GM21717 (cell line): ENCODE results near the gene HOXA3.

Experiments
- ATAC-seq: cut with Tn5 transposase; IDR thresholded peaks from one replicate; pipeline ENCODE4 v1.9.1; 2021; ENCODE audit warnings: mild to moderate bottlenecking, moderate library complexity; ENCODE audit not compliant: unreplicated experiment

Gene HOXA3

DNA sequence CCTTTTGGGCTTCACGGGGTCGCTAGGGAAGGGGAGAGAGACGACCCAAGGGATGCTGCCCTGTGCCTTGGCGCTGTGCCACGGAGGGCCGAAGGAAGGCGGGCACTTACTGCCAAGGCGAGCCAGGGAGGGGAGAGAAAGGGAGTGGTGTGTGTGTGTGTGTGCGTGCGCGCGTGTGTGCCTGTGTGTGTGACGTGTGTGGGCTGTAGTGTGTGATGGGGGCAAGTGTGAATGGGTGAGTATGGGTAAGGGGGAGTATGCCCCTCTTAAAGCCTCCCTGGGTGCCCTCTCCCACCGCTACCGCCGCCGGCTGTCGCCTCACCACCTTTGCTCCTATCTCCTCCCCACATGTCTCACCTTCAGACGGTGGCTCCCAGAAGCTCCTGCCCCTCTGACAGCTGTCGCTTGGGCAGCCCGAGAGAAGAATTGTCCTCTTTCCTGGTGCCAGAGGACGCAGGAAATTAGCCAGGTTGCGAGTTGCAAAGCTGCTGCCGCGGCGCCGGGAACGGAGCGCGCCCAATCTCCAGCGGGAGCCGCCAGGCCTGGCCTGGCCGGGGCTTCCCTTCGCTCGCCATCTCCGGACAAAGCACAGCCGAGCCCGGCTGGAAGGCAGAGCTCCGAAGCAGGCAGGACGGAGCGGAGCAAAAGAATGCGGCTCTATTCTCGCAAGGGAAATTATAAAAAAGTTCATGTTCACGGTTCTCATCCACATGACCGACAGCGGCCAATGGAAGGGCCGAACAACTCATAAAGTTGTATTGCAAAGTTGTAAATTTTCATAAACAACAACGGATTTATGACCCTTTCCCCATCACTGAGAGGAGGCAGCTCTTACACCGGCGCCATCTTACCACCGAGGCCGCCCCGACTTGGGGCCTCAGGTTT, at the start of gene HOXA3:
Gene HOXA3, minus strand, starts transcription at position 653 of the 885 bp plus-strand sequence. CDS start 41,943 bp downstream, outside the sequence.
- no peak for ATAC-seq

GRCh38 chr7:27201580-27202017, 49.2 kb upstream of the HOXA3 start:
- ATAC-seq: no peak

- ATAC-seq: no peak
Measured at GRCh38 chr7:27200761-27201579, 48.6 kb upstream of the HOXA3 start.

GRCh38 chr7:27199849-27200760, 47.7 kb upstream of the HOXA3 start, which contains the start of gene HOXA13:
Gene HOXA13 (minus strand): TSS chr7:27200091. CDS start chr7:27200077, 14 bp downstream.
- ATAC-seq: no peak

DNA sequence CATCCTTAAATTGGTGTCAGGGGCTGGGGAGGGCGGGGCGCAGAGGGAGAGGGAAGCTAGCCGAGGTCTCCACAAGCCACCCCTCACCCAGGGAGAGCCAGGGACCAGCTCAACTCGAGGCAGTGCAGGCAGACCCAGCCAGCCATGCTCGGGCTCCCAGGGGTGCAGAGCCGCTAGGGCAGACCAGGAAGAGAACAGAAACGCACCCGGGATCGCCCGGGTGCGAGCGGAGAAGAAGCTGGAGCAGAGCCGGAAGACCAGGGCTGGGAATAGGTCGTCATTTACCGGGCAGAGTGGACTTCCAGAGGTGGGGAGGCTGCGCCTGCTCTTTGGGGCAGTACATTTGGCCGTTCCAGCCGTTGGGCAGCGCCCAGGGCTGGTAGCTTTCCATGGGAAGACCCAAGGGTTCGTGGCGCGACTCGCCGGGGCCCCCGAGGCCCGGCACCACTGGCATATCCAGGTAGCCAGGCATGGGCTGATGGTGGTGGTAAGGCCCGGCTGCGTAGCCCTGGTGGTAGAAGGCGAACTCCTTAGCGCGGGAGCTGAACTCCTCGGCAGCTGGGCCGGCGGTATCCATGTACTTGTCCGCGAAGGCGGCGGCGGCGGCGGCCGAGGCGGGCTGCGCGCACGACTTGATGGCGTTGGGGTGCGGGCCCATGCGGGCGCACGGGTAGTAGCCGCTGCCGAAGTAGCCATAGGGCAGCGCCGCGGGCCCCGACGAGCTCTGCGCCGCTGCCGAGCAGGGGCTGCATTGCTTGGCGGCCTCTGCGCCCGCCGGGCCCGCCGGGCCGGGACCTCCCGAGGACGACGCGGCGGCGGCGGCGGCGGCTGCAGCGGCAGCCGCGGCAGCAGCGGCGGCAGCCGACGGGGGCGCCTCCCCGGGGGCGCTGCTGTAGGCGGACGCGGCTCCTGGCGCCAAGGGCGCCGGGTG, 46.8 kb upstream of the HOXA3 start:
- no peak for ATAC-seq

- no peak for ATAC-seq
Measured at GRCh38 chr7:27198138-27198841, 45.9 kb upstream of the HOXA3 start.

- ATAC-seq: no peak
Measured at GRCh38 chr7:27197137-27198042, 45.0 kb upstream of the HOXA3 start.

DNA sequence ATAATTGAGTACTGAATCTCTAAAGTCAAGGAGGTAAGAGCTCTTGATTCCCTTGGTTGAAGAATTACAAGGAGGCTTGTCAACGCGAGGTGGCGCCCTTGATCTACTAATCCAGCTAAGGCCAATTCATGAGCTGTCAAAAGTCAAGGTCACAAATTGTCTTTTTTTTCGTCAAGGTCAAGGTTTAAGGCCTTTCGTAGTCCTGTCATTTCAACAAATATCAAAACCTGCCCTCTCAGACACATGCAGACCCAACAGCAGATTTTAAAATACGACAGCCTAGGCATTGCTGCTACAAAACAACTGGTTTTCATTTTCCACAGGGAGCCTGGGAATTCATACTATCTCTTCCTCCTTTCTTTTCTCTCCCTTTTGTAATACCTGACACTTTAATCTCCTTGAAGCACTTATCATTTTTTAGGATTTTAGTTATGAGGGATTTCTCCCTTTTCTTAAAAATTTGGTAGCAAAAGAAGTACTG, 43.9 kb upstream of the HOXA3 start:
- no peak for ATAC-seq

- ATAC-seq: no peak
Measured at GRCh38 chr7:27194686-27195379, 42.5 kb upstream of the HOXA3 start.

DNA sequence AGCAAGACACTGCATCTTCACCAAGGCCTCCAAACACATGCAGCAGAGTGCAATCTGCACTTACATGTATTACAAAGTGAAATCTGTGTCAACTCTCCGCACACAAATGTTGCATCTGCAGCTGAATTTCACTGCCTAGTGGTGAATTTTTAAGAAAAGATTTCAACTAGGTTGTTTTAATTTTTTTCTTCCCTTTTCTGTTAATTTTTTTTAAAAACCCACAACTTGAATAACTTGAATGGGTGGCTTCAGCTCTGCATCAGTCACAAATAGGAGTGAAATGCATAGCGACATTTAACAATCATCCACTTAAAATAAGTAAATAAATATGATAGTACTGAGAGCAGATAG, 41.6 kb upstream of the HOXA3 start:
- no peak for ATAC-seq

GRCh38 chr7:27193335-27194001, 41.1 kb upstream of the HOXA3 start:
- no peak for ATAC-seq

- ATAC-seq: no peak
Measured at GRCh38 chr7:27192546-27193334, 40.4 kb upstream of the HOXA3 start.

GRCh38 chr7:27191833-27192545, 39.6 kb upstream of the HOXA3 start:
- ATAC-seq: no peak

DNA sequence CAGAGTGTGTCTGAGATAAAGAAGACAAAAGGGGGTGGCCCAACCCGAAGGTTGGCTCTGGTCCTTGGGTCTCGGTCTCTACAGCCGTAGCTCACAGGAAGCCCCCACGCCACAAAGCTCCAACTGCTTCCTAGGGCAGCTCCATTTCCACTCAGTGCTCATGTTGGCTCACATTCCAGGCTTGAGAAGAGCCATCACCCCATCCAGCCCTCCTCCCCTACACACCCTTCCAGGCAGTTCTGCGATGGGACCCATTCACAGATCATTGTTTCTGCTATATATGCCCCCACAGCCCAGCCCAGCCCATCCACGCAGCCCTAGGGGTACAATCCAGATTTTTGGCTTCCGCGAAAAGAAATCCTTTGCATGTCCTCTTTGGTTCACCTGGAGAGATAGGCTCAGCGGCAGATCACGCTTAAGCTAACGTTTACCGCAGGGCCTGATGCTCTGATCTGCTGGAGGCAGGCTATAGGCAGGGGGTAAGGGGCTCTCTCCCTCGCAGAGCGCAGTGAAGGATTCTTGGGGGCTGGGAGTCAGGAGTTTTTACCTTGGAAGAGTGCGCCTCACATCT, 38.9 kb upstream of the HOXA3 start:
- no peak for ATAC-seq
